H1 (cell line): ENCODE results near the gene TEX35. TPM values are rescaled to one million over a fixed set of nuclear protein-coding genes. Genes with fewer than 3 reads are reported as not detected.

ENCODE experiments used
- CTBP2 ChIP-seq: IDR thresholded peaks from 2 replicates; pipeline ENCODE4 v1.7.0; 2011; ENCODE audit warnings: borderline replicate concordance, mild to moderate bottlenecking, moderate library complexity, mixed read lengths, low read length; ENCODE audit not compliant: insufficient read depth, insufficient read length
- HDAC6 ChIP-seq: IDR thresholded peaks from one replicate; pipeline ENCODE4 v1.7.1; 2012; ENCODE audit warnings: low read depth, mild to moderate bottlenecking, inconsistent platforms, low read length, moderate library complexity
- TAF1 ChIP-seq: IDR thresholded peaks from 2 replicates; pipeline ENCODE4 v1.6.1; 2011; ENCODE audit warnings: mild to moderate bottlenecking, low read depth, low read length
- polyA plus RNA-seq, 7 experiments: library from polyadenylated mRNA; depleted of rRNA in 3 of 7; stranded (reverse) in 5 of 7; unstranded in 2 of 7; fragments of >200 nt in 5 of 7; fragments of 200-250 nt in 2 of 7; gene quantifications; 1 replicate in 5 of 7; 2 replicates in 1 of 7; 4 replicates in 1 of 7; pipeline versions ENCODE4 v1.2.1 to v1.2.3, GENCODE V29; 2011 to 2013; ENCODE audit warnings: missing spikeins in 2 of 7, mixed read lengths in 2 of 7
- total RNA-seq: library from RNA; stranded (reverse); fragmentation: NEBNext Ultra II Directional; extraction: Animal tissue kit (Norgen Biotek cat#: 25700); gene quantifications from 2 replicates; pipeline ENCODE4 v1.2.1, GENCODE V29; 2021

The TEX35 gene
- total and polyA plus RNA-seq, 2 of the 8 experiments (the other 6 are each of a cell fraction or from before 2014, with no cell fraction given): 0.03 TPM; not detected in 1

GRCh38 chr1:178490967-178491366, 21.9 kb upstream of the TEX35 start (continued):
- TF ChIP-seq CTBP2 (no peak), TAF1 (no peak), HDAC6 (no peak)
